ENCODE results near the gene PPP1R9B.
A peak's percentile ranks its signal among the peaks of the same experiment; 100 is the strongest.

The PPP1R9B gene

DNA sequence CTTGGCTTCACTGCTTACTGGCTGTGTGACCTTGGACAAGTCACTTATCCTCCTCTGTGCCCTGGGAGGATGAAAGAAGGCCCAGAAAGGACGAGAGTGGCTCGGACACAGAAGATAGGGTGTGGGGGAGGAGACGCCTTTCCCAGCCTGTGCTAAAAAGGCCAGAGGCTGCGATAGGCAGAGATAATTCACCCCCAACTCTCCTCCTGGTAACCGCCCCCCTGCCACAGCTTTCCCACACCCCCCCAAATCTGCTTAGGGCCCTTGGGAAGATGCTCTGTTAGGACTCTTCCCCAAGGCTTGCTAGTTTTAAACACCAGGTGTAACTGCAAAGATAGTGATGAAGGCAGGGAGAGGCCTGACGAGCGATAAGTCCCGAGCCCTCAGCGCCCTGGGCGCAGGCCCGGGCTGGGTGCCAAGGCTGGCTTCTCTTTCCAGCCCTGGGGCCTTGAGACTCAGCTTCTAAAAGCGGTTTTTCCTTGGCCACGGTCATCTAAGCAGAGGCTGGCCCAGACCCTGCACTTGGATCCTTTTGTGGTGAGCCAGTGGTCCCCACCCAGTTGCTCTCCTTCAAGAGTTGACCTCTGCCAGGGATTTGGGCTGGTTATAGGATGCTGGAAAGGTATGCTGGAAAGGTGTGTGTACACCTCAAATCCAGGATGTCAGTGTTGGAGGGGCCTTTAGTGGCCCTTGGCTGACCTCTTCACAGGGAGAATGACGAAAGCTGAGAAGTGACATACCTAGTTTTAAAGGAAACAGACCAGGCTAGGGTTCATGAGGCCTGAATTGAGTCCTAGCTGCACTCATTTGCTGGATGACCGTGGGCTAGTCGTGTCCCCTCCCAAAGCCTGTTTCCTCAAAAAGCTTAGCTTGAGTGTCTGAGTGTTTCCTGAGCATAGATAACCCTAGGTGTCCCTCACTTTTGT, 3.4 kb upstream of the PPP1R9B start:
- DNase-seq = no peak

GRCh38 chr17:50152736-50153135, 2.3 kb upstream of the PPP1R9B start:
- DNase-seq = no peak

- DNase-seq = peak; percentile 95 to 97
These were observed 1.6 kb upstream of the PPP1R9B start for GRCh38 chr17:50151937-50152547.

DNA sequence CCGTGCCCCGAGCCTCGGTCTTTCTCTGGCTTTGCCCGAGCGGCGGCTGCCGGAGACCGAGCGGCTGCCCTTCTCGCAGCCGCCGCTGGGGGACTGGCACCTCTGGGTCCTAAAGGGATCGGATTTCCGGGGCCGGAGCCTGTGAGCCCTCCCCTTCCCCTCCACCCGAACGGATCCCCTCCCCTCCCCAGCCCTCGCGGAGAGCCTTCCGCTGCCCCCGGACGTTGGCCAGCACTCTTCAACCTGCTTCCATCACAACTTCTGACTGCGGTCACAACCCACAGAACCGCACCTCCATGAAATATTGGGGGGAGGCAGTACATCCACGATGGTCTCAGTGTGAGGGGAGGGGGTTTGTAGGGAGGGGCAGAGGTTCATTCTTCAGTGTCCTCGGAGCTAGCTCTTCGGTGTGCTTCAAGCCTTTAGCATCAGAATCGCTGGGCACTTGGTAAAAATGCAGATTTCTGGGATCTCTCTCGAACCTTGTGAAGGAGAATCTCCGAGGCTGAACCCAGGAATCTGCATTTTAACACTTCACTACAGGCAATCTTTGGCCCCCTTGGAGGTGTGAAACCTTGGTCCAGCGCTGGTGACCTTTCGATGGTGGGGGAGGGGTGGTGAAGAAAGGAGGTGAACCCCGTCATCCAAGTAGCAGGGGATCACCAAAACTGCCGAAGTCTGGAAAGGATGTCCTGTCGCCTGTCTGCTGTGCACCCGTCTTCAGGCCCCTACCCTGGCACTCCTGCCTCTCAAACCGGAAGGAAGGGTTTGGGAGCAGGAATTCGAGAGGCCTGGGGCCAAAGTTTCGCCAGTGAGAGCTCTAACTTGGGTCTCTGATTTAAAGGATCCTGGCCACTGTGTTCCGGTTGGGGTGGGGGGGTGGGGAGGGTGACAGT, 812 bp upstream of the PPP1R9B start:
- DNase-seq = peak; percentile 96 to 97

DNA sequence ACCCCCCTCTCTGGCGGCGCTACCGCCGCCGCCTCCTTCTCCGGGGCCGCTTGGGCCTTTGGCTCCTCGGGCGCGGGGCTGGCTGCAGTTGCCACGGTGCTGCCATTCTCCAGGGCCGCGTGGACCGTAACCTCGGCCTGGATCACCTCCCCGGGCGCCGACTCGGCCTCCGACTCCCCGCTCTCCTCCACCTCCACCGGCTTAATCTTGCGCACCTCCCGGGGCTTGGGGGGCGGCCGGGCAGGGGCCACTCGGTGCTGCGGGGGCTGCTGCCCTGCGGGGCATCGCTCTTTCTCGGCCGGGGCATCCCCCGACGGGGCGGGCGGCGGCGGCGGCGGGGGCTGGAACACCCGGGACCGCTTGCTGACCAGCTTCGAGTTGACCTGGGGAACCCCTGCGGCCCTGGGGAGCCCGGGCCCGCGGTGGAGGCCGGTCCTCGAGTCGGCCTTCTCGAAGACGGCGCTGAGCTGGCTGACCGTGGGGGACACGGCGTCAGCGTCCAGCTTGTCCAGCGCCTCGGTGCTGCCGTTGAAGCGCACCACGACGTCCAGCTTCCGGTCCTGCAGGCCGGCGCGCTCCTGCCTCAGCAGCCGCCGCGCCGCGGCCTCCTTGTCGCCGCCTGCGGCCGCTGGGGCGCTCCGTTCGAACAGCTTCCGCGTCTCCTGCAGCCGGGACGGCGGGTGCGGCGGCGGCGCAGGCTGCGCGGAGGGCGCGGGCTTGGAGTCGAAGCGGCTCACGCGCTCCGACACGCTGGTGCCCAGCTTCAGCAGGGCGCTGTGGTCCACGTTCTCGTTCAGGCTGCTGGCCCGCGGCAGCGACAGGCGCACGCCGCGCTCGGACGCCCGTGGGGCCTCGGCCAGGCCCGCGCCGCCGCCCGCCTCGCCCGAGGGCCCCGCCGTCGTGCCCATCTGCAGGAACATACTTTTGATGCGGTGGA, 792 bp downstream of the PPP1R9B start:
- peak; percentile 33 for DNase-seq

DNA sequence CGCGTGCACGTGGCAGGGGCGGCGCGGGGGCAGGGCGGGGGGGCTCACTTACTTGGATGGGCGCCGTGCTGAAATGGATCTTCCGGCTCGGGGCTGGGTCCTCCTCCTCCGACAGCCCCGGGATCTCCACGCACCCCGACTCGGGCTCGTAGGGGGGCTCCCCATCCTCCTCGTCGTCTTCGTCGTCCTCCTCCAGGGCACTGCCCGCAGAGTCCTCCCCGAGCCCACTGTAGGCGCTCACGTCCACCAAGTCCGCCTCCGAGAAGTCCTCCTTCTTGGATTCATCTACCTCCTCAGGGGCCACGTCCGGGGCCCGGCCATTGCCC, 1.4 kb downstream of the PPP1R9B start:
- DNase-seq = no peak

GRCh38 chr17:50148226-50149090, 2.0 kb downstream of the PPP1R9B start:
- peak; percentile 94 to 98 for DNase-seq

GRCh38 chr17:50147841-50148225, 2.6 kb downstream of the PPP1R9B start:
- DNase-seq = no peak

- no peak for DNase-seq
These were observed 3.4 kb downstream of the PPP1R9B start for GRCh38 chr17:50146927-50147665.

GRCh38 chr17:50146230-50146926, 4.1 kb downstream of the PPP1R9B start:
- DNase-seq = no peak

DNA sequence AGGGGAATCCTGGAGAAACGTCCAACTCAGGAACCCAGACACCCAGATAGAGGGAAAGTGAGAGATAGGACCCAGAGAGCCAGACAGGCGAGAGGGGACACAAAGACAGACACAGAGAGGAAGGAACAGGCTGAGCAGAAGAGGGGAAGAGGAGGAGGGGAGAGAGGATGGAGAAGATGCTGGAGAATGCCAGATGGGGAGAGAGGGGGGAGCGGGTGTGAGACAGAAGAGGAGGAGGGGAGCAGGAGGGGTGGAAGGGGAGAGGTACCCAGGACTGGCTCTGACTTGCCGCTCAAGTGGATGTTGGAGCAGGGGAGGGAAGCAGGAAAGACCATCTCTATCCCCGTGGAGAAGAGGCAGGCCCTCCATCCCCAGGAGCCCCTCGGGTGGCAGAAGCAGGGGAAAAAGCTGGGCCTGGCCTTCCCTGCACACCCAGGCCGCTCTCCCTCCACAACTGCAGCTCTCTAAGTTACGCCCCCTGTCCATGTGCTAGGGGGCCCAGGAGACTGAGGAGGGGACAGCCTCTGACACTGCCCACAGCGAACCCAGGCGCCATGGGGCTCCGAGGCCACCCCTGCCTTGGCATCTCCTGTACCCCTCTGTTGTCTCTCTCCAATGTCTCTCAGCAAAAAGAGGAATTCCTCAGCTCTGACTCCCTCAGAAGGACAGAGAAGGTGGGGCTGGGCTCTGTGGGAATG, 4.8 kb downstream of the PPP1R9B start:
- DNase-seq = no peak

GRCh38 chr17:50144845-50145531, 5.5 kb downstream of the PPP1R9B start:
- no peak for DNase-seq

GRCh38 chr17:50144355-50144754, 6.1 kb downstream of the PPP1R9B start:
- no peak for DNase-seq

DNA sequence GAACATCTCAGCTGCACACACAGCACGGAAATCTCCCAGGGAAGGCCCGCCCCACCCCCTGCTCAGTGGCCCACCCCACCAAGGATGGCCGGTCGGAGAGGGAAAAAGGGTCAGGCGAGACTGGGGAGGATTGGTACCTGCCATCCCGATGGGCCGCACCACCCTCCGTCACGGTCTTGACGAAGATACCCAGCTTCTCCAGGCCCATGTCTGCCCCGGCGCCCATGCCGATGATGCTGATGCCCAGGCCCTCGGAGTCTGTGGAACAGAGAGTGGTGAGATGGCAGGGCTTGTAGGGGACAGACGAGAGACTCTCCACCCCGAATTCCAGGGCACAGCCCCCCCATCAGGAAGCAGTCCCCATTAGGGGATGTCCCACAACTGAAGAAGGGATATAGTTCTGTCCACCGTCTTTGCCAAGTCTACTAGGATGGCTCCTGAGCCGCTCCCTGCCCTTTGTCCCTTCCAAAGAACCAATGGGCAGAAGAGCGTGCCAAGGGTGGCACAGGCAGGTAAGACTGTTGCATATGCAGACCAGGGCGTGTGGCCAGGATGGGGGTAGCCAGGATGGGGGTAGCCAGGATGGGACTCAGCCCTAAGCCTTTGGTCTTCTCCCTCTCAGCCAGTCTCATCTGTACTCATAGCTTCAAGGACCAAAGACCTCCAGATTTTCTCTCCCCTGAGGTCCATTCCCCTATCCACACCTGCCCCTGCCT, 6.9 kb downstream of the PPP1R9B start:
- no peak for DNase-seq

GRCh38 chr17:50141745-50142110, 8.7 kb downstream of the PPP1R9B start:
- no peak for DNase-seq

DNA sequence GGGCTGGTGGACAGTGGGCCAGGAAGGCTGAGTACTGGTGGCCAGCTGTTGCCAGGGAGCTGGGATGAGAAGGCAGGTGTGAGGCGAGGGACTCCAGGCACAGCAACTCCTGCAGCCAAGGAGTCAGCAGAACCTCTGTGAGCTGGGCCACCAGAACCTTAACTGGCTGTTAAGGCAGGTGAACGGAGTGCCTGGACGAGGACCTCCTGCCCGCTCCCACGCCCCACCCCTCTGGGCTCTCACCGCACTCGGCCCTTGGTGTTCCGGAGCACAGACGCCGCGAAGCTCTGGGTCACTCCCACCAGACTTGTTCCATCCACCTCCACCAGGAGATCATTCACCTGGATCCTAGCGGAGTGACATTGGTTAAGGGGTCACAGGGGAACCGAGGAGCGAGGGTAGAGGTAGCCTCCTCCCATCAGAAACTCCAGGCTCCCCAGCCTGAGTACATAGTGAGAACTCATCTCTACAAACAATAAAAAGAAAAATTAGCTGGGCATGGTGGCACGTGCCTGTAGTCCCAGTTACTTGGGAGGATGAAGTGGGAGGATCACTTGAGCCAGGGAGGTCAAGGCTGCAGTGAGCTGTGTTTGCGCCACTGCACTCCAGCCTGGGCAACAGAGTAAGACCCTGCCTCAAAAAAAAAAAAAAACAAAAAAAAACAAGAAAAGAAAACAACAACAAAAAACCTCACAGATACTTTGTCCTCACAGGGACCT, 9.3 kb downstream of the PPP1R9B start:
- DNase-seq = no peak

All from Kasumi-1 (cell line).